SHP77 (cell line): ENCODE measurements around the gene SLC35G6.
"Not testable (repeated sequence)": the region's sequence is repeated elsewhere in the genome, so short reads cannot be mapped to it uniquely, and the experiment has no call there.

ENCODE experiments used
- DNase-seq, 2 experiments: peaks; one replicate each; lab custom pipeline; 2025; lab: John Stamatoyannopoulos, UW

SLC35G6 gene

GRCh38 chr17:7481275-7481674 is at the start of gene SLC35G6:
SLC35G6 (plus strand) TSS chr17:7481446; CDS start chr17:7481517, 71 bp downstream.
- not testable (repeated sequence) for DNase-seq

- no peak for DNase-seq
Measured at GRCh38 chr17:7432296-7432695, 49.0 kb upstream of the SLC35G6 start.

DNA sequence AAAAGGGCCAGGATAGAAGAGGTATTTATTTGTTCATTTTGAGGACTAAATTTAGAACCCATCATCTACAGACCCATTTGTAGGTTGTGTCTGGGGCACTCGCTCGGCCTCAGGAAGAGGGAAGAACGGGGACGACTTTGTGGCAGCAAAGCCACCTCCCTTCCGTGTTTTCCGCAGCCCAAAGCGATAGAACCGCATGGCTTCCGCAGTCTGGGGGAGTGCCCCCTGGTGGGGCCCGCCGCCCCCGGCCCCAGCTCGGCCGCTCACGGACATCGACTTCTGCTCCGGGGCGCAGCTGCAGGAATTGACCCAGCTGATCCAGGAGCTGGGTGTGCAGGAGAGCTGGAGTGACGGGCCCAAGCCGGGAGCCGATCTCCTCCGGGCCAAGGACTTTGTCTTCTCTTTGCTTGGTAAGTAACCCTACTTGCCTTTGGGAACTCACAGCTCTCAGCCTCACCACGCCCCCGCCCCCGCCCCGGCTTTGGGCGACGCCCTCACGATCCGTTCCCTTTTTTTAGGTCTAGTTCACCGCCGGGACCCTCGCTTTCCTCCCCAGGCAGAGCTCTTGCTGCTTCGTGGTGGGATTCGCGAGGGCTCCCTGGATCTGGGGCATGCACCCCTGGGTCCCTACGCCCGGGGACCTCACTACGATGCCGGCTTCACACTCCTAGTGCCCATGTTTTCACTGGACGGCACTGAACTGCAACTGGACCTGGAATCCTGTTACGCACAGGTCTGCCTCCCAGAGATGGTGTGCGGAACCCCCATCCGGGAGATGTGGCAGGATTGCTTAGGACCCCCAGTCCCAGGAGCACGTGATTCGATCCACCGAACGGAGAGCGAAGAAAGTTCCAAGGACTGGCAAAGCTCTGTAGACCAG is 45.3 kb upstream of the SLC35G6 start:
- DNase-seq, result peak; percentile 59 to 73

GRCh38 chr17:7436556-7437368 is 44.5 kb upstream of the SLC35G6 start:
- peak; percentile 84 to 89 for DNase-seq

DNA sequence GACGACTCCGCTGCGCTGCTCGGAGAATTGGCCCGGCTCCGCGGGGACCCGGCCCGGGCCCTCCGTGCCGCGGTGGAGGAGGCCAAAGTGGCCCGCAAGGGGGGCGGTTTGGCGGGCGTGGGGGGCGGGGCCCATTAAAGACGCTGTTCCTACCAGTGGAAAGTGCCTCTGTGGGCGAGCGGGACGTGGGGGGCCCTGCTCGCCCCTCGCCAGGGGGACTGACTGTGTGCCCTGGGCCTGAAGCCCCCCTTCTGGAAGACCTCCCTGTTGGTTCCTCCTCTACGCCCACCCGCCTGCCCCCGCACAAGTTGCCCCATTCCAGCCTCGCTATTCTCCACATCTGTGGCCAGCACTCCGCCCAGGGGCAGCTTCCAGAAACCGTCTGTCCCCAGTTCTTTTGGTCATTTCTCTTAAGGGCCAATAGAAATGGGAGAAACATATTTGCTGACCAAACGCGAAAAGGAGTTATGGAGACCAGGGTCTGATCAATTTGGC is 43.8 kb upstream of the SLC35G6 start:
- no peak for DNase-seq

DNA sequence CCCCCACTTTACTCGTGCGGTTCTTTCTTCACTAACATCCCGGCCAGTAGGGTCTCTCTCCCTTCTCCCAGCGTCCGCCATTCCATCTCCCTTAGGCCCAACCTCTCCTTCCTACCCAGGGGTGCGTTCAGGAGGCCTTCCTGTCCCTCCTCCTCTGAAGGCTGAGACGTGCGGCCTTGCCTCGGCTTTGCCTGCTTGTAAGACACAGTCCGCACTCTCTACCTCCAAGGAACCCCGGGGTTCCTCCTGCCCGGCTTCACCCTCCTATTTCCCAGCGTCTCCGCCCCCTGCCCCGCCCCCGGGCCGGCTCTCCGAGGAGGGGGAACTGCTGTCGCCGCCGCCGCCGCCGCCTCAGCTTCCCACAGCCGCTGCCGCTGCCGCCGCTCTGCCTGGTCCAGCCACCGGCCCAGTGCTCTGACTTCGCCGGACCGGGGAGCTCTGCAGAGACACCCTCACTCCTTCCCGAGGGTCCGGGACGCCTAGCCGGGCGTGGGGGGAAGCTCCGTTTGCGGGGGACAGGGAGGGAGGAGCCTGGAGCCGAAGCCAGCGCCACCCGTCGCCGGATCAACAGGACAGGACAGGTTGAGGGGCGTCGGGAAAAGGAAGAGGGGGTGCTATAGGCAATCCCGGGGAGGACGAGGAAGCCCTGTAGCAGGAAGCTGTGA is 43.2 kb upstream of the SLC35G6 start:
- DNase-seq, result no peak

DNA sequence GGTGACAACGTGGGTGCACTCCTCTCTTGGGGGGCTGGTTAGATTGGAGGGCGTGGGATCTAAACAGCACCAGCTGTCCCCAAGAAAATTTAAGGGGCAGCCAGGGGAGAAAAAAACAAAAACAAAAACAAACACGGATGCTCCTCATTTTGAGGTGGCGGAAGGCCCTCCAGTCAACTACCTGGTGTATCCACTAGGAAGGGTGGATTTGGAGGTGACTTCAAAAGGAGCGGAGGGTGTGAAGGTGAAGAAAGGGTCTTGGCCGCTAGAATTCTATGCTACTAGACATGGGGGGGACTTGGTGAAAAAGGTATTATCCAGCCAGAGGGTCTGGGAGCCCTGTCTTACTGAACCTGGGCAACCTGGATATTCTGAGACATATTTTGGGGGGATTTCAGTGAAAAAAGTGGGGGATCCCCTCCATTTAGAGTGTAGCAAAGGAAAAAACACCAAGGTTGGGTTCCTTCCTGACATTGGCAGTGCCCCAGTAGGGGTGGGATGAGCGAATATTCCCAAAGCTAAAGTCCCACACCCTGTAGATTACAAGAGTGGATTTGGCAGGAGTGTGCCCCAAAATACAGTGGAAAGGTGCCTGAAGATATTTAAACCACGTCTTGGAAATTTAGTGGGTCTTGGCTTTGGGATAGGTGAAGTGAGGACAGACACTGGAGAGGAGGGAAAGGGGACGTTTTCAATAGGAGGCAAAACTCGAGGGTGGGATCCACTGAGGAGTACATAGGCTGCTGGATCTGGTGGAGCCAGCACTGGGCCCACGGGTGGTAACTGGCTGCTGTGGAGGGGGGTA is 42.4 kb upstream of the SLC35G6 start:
- DNase-seq, result no peak

- DNase-seq, result no peak
Measured at GRCh38 chr17:7439462-7440112, 41.7 kb upstream of the SLC35G6 start, which contains the start of gene FGF11. FGF11 (plus strand) TSS chr17:7439512; CDS start chr17:7439621, 109 bp downstream.

DNA sequence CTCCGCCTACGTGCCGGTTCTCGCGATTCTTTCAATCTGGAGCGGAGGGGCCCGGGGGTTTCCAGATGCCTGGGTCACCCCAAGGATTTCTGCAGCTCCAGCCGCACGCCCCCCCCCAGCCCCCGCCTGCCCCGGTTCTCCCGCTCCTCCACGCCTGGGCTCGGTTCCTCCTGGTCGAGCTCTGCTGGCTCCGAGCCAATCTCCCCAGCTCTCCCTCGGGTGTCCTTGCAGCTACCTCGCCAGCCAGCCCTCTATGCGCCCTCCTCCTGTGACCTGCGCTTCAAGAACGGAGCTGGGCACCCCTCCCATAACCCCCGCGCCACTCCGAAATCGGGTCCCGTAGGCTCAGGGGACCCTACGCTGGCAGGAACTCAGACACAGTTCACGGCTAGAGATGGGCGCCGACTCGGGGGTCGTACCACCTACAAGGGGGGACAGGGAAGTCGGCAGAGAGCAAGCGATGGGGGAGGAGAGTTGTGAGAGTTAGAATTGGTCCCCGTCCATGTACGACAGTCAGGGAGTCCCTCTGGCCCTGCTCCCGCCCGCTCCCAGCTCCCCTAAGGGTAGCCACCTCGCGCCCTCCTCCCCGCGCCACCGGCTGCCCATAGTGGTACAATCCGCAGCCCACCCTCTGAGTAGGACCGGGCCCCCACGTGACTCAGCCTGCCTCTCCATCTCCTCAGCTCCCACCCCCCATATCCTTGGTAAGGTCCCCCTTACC is 41.0 kb upstream of the SLC35G6 start:
- DNase-seq, result no peak

GRCh38 chr17:7440834-7441195 is 40.4 kb upstream of the SLC35G6 start:
- no peak for DNase-seq

- DNase-seq, result no peak
Measured at GRCh38 chr17:7441266-7441665, 40.0 kb upstream of the SLC35G6 start.

GRCh38 chr17:7442142-7442541 is 39.1 kb upstream of the SLC35G6 start:
- no peak for DNase-seq

- DNase-seq, result no peak
Measured at GRCh38 chr17:7443499-7444485, 37.5 kb upstream of the SLC35G6 start.

DNA sequence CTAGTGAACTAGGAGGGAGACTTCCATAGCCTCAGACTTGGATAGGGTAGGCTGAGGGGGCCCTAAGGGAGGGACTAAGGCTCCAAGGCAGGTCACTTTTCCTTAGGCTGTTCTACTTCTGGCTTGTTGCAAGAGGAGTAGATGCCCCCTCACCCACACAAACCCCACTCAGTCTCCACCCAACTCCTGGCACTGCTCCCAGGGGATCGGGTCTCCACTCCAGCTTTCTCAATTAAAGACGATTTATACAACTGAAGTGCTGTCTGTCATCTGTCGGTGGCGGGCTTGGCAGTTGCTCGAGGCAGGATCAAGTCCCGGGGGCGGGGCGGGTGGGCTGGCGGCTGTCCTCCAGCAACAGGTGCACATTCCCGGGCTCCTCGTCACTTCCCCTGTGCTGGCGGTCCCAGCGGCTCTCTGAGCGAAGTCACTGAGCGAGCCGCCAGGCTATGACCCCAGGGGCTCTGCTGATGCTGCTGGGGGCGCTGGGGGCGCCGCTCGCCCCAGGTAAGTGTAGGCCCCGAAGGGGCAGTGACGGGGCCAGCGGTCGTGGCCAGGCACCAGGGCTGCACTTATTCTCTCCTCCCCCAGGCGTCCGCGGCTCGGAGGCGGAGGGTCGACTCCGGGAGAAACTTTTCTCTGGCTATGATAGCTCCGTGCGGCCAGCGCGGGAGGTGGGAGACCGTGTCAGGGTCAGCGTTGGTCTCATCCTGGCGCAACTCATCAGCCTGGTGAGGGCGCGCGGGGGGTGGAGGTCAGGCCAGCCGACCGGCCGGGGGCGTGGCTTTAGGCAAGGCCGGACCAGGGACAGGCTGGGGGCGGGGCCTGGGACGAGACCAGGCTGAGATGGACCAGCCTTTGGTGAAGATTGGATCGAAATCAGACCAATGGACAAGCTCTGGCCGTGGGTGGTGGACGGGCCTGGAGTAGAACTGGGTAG is 36.3 kb upstream of the SLC35G6 start, which contains the start of gene CHRNB1:
CHRNB1 (plus strand) TSS at position 380 of the 937 bp plus-strand sequence; CDS start at position 447, 67 bp downstream.
- DNase-seq, result peak; percentile 55 to 79

DNA sequence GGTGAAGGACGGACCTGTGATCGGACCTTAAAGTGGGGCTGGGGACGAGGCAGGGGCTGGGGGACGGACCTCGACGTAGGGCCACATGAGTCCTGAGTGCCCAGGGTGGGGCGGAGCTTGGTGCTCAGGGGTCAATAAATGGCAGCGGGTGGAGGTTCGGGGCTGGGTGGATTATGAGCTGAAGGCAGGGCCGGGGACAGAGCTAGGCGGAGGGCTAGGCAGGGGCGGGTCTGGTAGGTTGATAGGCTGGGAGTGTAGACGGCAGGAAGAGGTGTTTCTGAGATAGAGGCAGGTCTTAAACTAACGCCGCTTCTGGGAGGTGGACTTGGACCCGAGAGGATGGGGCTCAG is 35.7 kb upstream of the SLC35G6 start:
- DNase-seq, result peak; percentile 55 to 78

GRCh38 chr17:7448461-7448860 is 32.8 kb upstream of the SLC35G6 start:
- no peak for DNase-seq

- no peak for DNase-seq
Measured at GRCh38 chr17:7459961-7460545, 21.2 kb upstream of the SLC35G6 start.
